Stimulated activated CD8-positive, alpha-beta memory T cell treated with anti-CD3 and anti-CD28 coated beads, Interleukin-2, amount 100 ng/mL, for 1 hour (primary cell): Measurements from ENCODE around the gene CASS4.
"Not testable (repeated sequence)": the region's sequence is repeated elsewhere in the genome, so short reads cannot be mapped to it uniquely, and the experiment has no call there.

Experiments used
- DNase-seq, 2 donors: peaks; one replicate each; pipeline ENCODE4 v3.0.0-alpha.2; 2020; ENCODE audit warnings: low read depth in 2 of 2

The CASS4 gene, protein sequence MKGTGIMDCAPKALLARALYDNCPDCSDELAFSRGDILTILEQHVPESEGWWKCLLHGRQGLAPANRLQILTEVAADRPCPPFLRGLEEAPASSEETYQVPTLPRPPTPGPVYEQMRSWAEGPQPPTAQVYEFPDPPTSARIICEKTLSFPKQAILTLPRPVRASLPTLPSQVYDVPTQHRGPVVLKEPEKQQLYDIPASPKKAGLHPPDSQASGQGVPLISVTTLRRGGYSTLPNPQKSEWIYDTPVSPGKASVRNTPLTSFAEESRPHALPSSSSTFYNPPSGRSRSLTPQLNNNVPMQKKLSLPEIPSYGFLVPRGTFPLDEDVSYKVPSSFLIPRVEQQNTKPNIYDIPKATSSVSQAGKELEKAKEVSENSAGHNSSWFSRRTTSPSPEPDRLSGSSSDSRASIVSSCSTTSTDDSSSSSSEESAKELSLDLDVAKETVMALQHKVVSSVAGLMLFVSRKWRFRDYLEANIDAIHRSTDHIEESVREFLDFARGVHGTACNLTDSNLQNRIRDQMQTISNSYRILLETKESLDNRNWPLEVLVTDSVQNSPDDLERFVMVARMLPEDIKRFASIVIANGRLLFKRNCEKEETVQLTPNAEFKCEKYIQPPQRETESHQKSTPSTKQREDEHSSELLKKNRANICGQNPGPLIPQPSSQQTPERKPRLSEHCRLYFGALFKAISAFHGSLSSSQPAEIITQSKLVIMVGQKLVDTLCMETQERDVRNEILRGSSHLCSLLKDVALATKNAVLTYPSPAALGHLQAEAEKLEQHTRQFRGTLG

GRCh38 chr20:56411759-56412472 lies at the start of gene CASS4:
Gene CASS4 (plus strand): TSS chr20:56412260. CDS start chr20:56412459, 199 bp downstream.
- no peak for DNase-seq

DNA sequence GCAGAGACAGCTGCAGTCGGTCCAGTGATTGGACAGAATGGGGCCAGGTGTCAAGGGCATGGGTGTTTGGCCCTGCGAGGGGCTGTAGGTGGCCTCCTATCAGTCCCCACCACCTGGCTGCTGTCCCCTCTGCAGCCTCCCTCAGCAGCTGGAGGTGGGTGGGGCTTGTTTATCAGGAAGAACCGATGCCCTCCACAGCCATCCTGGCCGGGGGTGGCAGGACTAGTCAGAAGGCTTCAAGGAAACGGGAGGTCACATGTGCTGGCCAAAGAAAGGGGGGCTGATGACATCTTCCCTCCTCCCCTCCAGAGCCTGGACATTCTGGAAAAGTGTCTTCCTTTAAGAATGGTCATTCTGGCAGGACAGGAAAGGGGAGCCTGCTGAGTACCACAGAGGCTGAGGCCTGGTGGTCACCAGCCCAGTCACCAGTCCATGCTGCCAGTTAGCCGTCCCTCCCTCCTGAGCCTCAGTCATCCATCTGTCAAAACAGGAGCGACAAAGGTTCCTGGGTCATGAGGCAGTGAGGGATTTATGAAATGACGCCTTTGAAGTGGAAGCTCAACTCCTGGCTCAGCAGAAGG lies 49.1 kb upstream of the CASS4 start:
- DNase-seq: no peak

- DNase-seq: no peak
These were observed 48.6 kb upstream of the CASS4 start for GRCh38 chr20:56363491-56363890.

GRCh38 chr20:56368351-56369134 lies 43.5 kb upstream of the CASS4 start:
- no peak for DNase-seq

GRCh38 chr20:56369179-56369578 lies 42.9 kb upstream of the CASS4 start:
- DNase-seq: no peak

- no peak for DNase-seq
These were observed 40.1 kb upstream of the CASS4 start for GRCh38 chr20:56371977-56372376.

- DNase-seq: no peak
These were observed 39.2 kb upstream of the CASS4 start for GRCh38 chr20:56372850-56373249.

DNA sequence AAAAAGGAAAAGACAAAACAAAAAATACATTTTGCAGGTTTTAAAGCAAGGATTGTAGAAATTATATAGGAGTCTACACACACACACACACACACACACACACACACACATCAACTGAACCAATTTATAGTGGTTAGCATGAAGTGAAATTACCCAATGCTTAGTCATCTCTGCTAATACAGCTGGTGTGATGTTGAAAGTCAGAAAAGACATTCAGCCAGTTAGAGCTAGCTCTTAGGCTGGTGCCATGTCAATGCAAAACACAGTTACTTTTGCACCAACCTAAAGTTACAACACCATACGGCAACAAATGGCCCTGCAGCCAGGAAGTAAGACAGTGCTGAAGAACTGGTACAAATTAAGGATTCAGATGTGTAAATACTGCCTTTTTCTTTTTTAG lies 38.1 kb upstream of the CASS4 start:
- DNase-seq: no peak

GRCh38 chr20:56376331-56376730 lies 35.7 kb upstream of the CASS4 start:
- DNase-seq: no peak

DNA sequence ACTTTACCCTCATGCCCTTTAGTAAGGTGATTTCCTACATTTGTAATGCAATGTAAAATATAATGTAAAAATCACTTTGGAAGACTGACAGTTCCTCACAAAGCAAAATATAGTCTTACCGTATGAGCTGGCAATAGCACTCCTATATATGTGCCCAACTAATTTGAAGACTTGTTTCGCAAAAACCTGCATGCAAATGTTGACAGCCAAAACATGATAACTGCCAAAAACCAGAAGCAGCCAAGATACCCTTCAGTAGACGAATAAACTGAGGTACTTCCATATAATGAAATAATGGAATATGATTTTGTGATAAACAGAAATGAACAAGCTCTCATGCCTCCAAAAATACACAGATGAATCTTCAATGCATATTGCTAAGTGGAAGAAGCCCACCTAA lies 33.7 kb upstream of the CASS4 start:
- no peak for DNase-seq

- DNase-seq: no peak
These were observed 31.7 kb upstream of the CASS4 start for GRCh38 chr20:56380375-56380774.

- no peak for DNase-seq
These were observed 30.6 kb upstream of the CASS4 start for GRCh38 chr20:56381501-56381900.

DNA sequence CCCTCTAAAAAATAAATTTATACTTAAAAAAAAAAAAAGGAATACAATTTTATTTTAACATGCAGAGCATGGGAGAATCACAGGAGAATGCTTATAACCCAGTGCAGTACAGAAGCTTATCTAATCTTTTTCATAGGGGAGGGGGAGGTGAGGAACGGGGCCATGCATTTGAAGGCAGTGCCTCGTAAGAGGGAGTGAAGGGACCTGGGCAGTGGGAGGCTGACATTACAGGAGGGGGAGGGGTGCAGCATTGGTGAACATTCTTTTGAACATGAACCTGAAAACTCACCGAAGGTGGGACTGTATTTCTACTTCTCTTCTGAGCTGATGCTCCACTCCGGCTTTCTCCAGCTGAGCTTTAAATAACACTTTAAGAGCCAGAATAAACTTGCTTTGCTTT lies 29.4 kb upstream of the CASS4 start:
- no peak for DNase-seq

DNA sequence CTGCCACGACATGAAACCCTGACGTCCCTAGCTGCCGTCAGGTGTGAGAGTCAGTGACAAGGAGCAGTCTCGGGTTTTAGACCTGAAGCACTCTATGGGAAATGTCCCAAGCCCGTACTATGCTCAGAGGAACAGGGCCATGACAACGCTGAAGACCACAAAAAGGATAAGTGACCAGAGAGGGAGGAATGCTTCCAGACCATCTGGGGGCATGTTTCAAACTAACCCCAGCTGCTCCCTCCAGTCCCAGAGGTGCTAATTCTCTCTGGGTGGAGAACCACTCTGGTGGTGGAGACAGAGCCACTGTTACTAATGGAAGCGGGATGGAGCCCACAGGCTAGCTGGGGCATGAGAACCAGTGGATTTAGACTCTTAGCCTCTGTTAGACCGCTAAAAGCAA lies 28.7 kb upstream of the CASS4 start:
- DNase-seq: no peak

- DNase-seq: no peak
These were observed 26.9 kb upstream of the CASS4 start for GRCh38 chr20:56385130-56385529.

- DNase-seq: no peak
These were observed 25.8 kb upstream of the CASS4 start for GRCh38 chr20:56386219-56386618.

GRCh38 chr20:56388882-56389281 lies 23.2 kb upstream of the CASS4 start:
- DNase-seq: no peak

DNA sequence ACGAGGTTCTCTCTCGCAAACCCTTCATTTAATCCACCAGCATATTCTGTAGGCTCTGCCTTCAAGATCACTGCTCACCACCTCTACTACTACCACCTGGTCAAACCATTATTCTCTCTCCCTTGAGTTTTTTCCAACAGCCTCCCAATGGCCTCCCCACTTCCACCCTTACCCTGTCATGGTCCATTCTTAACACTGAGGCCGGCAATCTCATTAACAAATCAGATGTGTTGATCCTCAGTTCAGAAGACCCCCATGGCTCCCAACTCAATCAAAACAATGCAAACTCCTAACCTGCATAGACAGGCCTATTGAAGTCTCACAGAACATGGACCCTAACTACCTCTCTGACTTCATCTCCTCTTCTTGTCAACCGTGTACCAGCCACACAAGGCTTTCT lies 22.3 kb upstream of the CASS4 start:
- DNase-seq: no peak

DNA sequence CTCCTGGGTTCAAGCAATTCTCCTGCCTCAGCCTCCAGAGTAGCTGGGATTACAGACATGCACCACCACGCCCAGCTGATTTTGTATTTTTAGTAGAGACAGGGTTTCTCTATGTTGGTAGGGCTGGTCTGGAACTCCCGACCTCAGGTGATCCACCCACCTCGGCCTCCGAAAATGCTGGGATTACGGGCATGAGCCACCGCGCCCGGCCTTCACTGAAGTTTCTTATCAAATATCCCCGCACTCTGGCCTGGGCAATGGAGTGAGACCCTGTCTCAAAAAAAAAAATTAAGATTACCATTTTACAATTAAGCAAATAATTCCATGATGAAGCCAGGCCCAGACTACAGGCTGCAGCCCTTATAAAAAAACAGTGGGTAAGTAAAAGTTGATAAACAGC lies 21.7 kb upstream of the CASS4 start:
- DNase-seq: not testable (repeated sequence)

DNA sequence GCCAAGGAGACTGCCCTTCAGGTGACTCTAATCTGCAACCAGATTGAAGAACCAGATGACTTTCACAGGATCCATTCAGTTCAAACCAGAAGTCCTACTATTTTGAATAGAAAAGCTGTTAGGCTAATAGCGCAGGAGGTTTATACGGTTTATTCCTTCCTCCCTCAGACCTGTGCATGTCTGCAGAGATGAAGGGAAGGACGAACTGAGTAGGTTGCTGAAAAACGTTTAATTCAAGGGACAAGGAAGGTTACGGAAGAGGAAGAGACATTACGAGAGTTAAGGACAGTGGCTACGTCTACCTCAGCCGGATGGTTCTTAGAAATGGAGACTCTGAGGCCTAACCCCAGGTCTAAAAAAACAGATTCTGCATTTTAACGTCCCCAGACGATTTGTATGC lies 21.0 kb upstream of the CASS4 start:
- DNase-seq: no peak

GRCh38 chr20:56391596-56392131 lies 20.4 kb upstream of the CASS4 start:
- no peak for DNase-seq
